ENCODE data around the gene SDHAF1. TPM values are rescaled to one million over a fixed set of nuclear protein-coding genes. Genes with fewer than 3 reads are reported as not detected.

SDHAF1 gene
- total and polyA plus RNA-seq, 2 donors (not counting 3 experiments of a cell fraction or from before 2014, with no cell fraction given), result 10.3 to 16.2 TPM

DNA sequence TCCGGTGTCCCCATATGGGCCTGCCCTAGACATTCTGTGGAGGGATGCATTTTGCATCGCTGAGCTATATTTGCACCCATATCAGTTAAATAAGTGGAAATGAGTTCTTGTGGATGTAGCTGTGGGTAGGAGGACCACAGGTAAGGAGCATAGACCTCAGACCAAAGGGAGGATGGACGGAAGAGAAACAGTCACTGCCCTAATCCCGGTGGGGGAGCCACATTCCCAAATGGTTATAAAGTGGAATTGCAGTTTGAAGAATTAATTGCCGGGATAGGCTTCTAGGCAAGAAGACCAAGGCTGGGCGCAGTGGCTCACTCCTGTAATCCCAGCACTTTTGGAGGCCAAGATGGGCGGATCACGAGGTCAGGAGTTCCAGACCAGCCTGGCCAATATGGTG, 1.8 kb downstream of the SDHAF1 start:
- BruUV-seq (replicated peaks), result no TSS peak
- CTCF ChIA-PET, result interaction anchor here (1.0 kb wide), 1 partner anchor 12 kb away, joined by 3 read pairs; the partner anchor contains the start of gene SYNE4
- no peak overlapping the region for H2AFZ ChIP-seq (ENCODE audit: low read depth, low read length)
- peaks cover 2% of the 10 kb centered on the region for H3K79me2 ChIP-seq (ENCODE audit: control insufficient read depth, insufficient read depth, low read length)
- H3K9me3 ChIP-seq (replicated peaks; ENCODE audit: control insufficient read depth, insufficient read depth, low read length), result no peaks in the 10 kb centered on the region
- DNase-seq (ENCODE audit: low read depth, low spot score) (no peak), FAIRE-seq (no peak)
- H3K4me2 ChIP-seq (ENCODE audit: insufficient read depth, low read length), result no peak overlapping the region
- no peaks in the 10 kb centered on the region for H3K9me1 ChIP-seq (replicated peaks; ENCODE audit: control insufficient read depth, extremely low read depth, insufficient read depth, low read length)
- no peak overlapping the region for H3K4me3 ChIP-seq (replicated peaks in 1 of 3; ENCODE audit: insufficient read depth in 1 of 3, low read depth in 1 of 3, low read length in 3 of 3)
- H3K9ac ChIP-seq (replicated peaks; ENCODE audit: extremely low read depth, insufficient read depth, low read length), result no peak overlapping the region
- H3K27me3 ChIP-seq (ENCODE audit: control insufficient read depth in 2 of 2, insufficient read depth in 2 of 2, low read length in 2 of 2), result no peaks in the 10 kb centered on the region
- intact Hi-C loops (cut with micrococcal nuclease) (no loop called here), dilution Hi-C loops (cut with MboI; ENCODE audit: extremely low pct_ligation_motif_present, low sequenced_read_pairs) (no loop called here)
- peaks cover 10% of the 10 kb centered on the region for H3K4me1 ChIP-seq (ENCODE audit: control insufficient read depth, extremely low read depth, insufficient read depth, low read length)
- TF ChIP-seq POLR2A (IDR thresholded peaks at IDR 0.05; ENCODE audit: low read depth, low read length) (no peak), JUN (IDR thresholded peaks at IDR 0.05; ENCODE audit: borderline replicate concordance, insufficient read depth, insufficient read length, low read depth) (no peak), POLR2AphosphoS5 (IDR thresholded peaks at IDR 0.05; ENCODE audit: insufficient read depth, low read depth, low read length) (no peak), GATA2 (IDR thresholded peaks at IDR 0.05; ENCODE audit: insufficient read depth, insufficient read length, low read depth, low read length) (no peak), MYC (IDR thresholded peaks at IDR 0.05; ENCODE audit: low read depth, low read length) (no peak), FOS (IDR thresholded peaks at IDR 0.05; ENCODE audit: borderline replicate concordance, insufficient read depth, low read length) (no peak), EZH2 (IDR thresholded peaks at IDR 0.05; ENCODE audit: borderline replicate concordance, low read depth, low read length, severe bottlenecking) (no peak)
- TF ChIP-seq, protein P1, sequence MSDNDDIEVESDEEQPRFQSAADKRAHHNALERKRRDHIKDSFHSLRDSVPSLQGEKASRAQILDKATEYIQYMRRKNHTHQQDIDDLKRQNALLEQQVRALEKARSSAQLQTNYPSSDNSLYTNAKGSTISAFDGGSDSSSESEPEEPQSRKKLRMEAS (IDR thresholded peaks at IDR 0.05; ENCODE audit: insufficient read depth, insufficient read length), result no peak
- TF ChIP-seq, protein P2, sequence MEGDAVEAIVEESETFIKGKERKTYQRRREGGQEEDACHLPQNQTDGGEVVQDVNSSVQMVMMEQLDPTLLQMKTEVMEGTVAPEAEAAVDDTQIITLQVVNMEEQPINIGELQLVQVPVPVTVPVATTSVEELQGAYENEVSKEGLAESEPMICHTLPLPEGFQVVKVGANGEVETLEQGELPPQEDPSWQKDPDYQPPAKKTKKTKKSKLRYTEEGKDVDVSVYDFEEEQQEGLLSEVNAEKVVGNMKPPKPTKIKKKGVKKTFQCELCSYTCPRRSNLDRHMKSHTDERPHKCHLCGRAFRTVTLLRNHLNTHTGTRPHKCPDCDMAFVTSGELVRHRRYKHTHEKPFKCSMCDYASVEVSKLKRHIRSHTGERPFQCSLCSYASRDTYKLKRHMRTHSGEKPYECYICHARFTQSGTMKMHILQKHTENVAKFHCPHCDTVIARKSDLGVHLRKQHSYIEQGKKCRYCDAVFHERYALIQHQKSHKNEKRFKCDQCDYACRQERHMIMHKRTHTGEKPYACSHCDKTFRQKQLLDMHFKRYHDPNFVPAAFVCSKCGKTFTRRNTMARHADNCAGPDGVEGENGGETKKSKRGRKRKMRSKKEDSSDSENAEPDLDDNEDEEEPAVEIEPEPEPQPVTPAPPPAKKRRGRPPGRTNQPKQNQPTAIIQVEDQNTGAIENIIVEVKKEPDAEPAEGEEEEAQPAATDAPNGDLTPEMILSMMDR (IDR thresholded peaks at IDR 0.05; ENCODE audit: extremely low read depth in 1 of 2, insufficient read depth in 1 of 2, low read depth in 1 of 2, low read length in 2 of 2), result no peak
- peaks cover 0 to 2% of the 10 kb centered on the region in 2 experiments for H3K36me3 ChIP-seq (ENCODE audit: control insufficient read depth in 2 of 2, extremely low read depth in 1 of 2, insufficient read depth in 2 of 2, low read length in 2 of 2)
- H4K20me1 ChIP-seq (replicated peaks; ENCODE audit: control insufficient read depth, extremely low read depth, insufficient read depth, low read length), result no peaks in the 10 kb centered on the region
- no peak overlapping the region for H3K27ac ChIP-seq (ENCODE audit: insufficient read depth, low read depth, low read length)
- POLR2A ChIA-PET, result no interaction called here
